Stimulated activated CD8-positive, alpha-beta memory T cell treated with anti-CD3 and anti-CD28 coated beads, Interleukin-4, amount 100 ng/mL, for 48 hours (primary cell): Measurements from ENCODE around the gene NCOA5.
A peak's percentile ranks its signal among the peaks of the same experiment; 100 is the strongest.
"Not testable (repeated sequence)": the region's sequence is repeated elsewhere in the genome, so short reads cannot be mapped to it uniquely, and the experiment has no call there.

ENCODE experiments used
- DNase-seq: peaks from one replicate; pipeline ENCODE4 v3.0.0-alpha.2; 2020

The NCOA5 gene

DNA sequence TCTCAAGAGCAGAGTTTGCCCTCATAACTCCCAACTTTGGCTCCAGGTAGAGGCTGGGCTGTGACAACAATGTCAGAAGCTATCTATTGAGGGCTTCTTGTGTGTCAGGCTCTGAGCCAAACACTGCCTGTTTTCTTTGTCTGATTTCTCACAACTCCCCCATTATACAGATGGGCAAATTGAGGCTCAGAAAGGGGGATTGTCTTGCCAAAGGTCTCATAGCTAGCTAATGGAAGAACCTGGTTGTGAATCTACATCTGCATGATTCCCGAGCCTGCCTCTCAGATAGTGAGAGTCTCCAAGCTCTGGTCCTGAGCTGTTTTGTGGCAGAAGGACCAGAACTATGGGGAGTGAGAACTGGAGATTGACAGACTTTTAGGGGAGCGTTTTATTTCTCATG is 29.8 kb upstream of the NCOA5 start:
- no peak for DNase-seq

DNA sequence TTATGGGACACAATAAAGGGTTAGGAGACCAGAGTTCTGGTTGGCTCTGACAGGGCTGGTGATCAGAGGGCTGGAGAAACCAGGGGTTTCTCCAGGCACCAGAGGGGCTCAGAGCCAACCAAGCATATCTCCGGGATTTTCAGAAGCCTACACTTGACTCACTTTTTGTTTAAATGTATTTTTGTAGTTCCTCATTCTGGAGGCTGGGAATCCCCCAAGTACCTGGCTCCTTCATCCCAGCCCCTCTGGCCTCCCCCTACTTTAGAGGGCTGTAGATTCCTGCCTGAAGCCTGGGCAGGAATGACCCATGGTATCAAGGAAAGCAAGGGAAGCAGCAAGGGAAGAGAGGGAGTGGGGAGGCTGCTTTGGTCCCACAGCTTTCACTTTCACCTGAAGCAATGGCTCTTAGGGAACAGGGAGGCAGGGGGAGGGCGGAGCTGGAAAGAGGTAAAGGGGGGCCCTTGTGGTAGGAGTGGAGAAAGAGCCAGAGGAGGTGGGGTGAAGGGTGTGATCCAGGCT is 29.3 kb upstream of the NCOA5 start:
- no peak for DNase-seq

DNA sequence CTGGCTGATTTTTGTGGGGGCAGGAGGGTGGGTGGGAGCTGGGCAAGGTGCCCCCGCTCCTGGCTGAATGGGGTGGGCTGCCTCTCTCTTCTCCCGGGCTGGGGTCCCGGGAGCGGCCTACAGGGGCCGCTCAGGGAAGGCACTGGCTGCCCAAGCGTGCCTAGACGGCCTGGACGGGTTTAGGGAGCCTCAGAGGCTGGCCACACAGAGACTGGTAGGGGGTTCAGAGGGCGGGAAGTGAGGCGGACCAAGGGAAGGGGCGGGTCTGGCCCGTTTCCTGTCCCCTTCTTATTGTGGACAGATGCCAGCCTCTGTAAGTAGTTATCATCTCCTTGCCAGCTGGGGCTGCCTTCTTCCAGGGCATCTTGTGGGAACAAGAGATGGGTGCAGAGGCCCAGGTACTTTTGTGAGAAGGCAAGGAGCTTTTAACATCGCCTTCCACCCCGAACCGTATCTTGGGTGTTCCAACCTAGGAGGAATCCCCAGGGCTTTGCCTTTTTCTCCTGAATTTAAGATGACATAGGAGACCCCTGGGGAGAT is 28.8 kb upstream of the NCOA5 start:
- no peak for DNase-seq

DNA sequence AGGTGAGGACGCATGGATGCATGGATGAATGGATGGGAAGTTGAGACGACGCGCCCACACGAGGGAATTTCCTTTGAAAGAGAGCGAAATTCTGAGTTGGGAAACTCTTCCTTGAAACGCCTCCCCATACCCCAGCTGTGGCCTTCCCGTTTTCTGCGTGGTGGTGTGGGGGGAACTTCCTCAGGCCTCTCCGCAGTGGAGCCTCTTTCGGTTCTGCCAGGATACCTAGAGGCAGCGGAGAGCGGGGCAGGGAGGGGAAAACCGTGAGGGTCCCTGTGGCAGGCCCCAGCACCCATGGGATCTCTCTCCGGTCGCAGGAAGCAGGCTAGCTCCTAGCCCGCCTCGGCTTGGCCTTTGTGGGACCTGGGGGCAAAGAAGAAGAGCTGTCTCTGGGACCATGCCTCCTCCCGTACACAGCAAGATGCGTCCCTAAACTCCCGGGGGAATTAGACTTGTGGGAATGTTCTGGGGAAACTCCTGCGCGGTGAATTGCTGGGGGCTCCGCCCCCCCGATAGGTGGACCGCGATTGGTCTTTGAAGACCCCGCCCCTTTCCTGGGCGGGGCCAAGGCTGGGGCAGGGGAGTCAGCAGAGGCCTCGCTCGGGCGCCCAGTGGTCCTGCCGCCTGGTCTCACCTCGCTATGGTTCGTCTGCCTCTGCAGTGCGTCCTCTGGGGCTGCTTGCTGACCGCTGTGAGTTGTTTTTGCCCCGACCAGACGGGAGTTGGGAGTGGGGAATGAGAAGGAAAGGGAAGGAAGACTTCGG is 28.1 kb upstream of the NCOA5 start, which contains the start of gene CD40:
CD40 (plus strand) TSS at position 611 of the 764 bp plus-strand sequence; CDS start at position 641, 30 bp downstream.
- DNase-seq: peak; percentile 77

DNA sequence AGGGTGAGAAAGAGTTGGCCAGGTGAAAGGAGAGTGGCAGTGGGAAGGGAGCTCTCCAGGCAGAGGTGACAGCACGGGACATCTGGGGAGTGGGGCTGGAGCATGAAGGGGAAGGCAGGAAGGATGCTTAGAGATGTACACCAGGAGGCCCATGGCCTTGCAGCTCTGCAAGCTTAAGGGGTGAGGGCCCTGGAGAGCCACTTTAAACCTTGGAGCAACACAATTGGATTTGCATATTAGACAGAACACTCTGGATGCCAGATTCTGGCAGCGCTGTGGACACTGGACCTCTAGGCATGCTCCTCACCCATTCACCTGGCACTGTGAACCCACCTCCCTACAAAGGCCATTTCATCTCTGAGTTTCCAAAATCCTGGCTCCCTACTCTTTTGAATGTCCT is 24.7 kb upstream of the NCOA5 start:
- no peak for DNase-seq

DNA sequence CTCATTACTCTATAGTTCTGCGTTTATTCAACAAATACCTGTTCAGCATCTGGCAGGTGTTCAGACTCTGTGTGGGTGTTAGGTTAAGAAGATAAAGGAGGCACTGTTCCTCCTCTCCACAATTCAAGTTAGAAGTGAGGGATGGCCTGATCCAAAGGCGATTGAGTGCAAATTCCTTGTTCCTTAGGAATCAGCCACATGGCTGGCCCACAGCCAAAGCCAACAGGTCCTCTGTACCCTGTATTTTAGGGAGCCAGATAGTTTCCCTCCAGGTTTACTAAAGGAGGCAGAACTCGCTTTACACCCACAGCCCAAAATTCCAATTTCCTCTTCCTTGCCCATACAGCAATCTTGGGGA is 23.3 kb upstream of the NCOA5 start:
- no peak for DNase-seq

DNA sequence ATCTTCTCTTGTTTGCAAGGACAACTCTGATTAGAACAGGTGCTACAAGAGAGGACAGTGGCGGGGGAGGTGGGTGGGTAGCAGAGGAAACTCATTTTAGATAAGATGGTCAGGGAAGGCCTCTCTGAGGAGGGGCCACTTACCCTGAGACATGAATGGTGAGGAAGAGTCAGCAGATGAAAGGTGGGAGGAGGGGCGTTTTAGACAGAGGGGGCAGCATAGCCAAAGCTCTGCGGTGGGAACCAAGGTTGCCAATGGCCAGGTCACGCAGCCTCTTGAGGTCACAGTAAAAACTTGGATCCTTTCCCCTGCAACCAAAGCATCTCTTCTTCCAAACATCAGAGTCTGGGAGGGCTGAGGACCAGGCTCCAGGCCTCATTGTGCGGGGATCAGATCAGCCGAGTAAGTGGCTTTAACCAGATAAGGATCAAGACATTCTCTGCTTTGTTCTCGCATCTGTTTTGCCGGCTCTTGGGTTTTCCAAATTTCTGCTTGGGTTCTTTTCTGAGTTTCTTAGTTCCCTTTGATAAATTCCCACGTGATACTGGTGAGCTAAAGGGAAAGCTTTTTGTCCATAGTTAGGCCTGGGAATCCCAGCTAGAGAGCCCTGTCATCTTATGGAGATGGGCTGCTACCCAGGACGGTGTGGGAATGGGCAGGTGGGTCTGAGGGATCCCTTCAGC is 22.8 kb upstream of the NCOA5 start:
- DNase-seq: no peak

DNA sequence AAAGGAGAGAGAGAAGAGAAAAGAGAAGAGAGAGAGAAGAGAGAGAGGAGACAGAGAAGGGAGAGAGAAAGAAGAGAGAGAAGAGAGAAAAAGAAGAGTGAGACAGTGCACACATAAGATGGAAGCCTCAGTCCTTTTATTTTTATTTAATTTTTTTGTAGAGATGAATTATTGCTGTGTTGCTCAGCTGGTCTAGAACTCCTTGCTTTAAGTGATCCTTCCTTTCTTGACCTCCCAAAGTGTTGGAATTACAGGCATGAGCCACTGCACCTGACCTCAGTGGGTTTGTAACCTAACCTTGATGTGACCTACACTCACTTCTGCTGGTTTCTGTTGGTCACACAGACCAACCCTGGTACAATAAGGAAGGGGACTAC is 22.1 kb upstream of the NCOA5 start:
- no peak for DNase-seq

DNA sequence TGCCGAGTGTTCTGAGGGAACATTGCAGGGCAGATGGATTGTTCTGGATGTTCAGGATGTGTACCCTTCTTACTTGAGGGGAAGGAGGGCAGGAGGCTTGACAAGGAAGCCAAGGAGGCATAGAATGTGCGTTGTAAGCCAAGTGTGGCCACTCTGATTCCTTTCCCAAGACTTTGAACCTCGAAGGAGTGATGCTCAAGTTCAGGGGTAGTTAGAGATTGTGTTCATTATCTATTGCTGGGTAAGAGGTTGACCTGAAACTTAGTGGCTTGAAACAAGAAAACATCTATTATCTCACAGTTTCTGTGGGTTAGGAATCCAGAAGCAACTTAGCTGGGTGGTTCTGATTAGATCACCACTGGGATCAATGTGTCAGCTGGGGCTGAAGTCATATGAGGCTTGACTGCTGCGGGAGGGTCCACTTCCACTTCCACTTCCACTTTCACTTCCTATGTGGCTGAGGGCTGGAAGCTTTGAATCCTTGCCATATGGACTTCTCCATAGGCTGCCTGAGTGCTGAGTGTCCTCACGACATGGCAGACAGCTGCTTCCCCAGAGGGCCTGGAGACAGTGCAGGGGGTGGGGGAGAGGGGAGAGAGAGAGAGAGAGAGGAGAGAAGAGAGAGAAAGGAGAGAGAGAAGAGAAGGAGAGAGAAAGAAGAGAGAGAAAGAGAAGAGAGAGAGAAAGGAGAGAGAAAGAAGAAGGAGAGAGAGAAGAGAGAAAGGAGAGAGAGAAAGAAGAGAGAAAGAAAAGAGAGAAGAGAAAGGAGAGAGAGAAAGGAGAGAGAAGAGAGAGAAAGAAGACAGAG is 21.5 kb upstream of the NCOA5 start:
- DNase-seq: peak; percentile 43

DNA sequence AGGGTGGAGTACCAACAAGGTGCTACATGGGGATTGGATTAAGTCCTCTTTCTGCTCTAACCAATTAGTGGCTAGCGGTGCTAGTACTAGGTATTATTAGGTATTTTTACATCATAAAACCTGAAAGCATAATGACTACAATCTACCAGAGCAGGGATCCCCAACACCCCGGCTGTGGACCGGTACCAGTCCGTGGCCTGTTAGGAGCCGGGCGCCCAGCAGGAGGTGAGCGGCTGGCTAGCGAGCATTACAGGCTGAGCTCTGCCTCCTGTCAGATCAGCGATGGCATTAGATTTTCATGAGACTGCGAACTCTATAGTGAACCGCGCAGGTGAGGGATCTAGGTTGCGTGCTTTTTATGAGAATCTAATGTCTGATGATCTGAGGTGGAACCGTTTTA is 19.2 kb upstream of the NCOA5 start:
- DNase-seq: no peak

DNA sequence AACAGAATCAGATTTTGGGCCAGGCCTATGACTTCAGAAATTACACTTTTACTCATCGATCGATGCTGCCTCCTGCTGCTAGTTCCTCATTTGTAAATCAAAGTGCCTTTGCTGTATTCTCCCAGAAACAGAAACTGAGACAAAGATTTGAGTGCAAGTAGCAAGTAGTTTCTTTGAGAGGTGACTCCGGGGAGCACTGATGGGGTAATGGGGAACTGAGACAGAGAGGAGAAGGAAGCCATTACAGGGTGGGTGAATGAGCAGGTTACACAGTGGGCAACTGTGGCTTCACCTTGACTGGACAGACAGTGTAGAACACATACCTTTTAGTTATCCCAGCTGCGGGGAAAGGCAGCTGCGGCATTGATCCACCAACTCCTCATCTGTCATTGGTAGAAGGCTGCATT is 18.7 kb upstream of the NCOA5 start:
- no peak for DNase-seq

DNA sequence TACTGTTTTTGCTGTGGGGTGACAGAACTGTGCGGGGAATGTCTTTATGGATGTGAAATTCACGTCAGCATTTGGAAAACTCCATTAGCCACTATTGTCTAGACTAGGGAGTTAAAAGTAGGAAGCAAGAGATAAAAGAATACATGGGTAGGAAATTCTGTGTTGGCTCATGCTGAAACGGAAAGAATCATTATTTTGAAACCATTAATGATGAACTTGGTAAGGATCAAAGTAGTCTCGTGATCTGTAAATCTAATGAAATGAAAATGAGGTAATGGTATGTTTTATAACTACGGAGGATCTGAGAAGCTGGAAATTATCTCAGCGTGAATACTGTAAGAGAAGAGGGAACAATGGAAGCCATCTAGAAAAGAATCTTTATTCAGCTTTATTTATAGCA is 17.3 kb upstream of the NCOA5 start:
- DNase-seq: no peak

DNA sequence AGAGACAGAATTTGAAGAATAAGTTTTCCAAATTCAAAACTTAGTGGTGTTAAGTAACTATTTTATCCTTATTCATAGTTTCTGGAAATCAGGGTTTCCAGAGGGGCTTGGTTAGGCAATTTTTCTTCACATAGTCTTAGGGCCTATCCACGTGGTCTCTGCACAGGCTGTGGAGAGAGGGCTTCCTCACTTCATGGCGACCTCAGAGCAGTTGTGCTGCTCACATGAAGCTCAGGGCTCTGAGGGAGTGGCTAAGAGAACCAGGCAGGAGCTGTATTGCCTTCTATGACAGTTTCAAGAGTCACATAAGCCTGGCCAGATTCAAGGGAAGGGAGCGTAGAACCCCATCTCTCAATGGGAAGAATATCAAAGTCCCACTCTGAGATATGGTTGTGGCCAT is 14.5 kb upstream of the NCOA5 start:
- no peak for DNase-seq

DNA sequence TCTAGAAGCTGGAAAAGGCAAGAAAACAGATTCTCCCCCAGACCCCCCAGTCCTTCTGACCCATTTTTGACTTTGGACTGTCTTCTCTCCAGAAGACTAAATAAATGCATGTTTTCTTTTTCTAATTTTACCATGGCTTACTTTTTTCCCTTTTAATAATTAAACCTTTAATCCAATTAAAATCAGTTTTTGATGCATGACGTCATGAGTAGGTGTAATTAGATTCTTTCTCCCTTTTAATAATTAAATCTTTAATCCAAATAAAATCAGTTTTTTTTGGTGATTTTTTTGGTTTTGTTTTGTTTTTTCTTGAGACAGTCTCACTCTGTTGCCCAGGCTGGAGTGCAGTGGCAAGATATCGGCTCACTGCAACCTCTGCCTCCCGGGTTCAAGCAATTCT is 13.2 kb upstream of the NCOA5 start:
- no peak for DNase-seq

DNA sequence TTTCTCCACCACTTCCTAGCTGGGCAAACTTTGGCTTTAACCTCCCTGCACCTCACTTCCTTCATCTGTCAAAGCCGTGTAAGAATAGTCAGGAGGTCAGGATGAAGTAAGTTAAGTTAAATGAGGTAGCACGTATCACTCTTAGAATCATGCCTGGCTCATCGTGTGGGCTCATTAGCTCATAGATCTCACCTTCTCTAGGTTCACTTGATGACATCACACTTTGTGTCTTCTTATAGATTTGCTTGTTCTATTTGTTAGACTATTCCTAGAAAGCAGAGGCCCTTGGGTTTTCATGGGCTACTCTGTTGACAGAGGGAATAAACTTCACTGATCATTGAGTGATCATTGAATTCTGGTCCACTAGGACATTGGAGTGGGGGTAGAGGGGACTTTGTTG is 12.2 kb upstream of the NCOA5 start:
- no peak for DNase-seq

DNA sequence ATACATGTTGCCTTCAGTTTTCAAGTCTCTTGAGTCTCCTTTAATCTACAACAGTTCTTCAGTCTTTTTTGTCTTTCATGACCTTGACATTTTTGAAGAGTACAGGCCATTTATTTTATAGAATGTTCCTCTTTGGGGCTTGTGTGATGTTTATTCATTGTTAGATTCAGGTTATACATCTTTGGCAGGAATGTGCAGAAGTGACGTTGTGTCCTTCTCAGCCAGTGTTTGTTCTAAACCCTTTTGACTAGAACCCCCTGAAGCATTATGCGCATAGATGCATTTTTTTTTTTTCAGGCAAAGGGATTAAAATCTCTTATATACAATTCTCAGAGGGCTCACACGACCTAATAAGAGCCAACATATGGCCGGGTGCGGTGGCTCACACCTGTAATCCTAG is 11.2 kb upstream of the NCOA5 start:
- DNase-seq: no peak

DNA sequence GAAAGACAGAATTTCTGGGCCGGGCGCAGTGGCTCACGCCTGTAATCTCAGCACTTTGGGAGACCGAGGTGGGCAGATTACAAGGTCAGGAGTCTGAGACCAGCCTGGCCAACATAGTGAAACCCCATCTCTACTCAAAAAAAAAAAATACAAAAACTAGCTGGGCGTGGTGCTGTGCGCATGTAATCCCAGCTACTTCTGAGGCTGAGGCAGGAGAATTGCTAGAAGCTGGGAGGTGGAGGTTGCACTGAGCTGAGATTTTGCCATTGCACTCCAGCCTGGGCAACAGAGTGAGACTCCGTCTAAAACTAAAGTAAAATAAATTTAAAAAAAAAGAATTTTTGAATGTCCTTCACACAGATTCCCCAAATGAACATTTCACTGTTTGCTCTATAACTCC is 10.7 kb upstream of the NCOA5 start:
- not testable (repeated sequence) for DNase-seq

DNA sequence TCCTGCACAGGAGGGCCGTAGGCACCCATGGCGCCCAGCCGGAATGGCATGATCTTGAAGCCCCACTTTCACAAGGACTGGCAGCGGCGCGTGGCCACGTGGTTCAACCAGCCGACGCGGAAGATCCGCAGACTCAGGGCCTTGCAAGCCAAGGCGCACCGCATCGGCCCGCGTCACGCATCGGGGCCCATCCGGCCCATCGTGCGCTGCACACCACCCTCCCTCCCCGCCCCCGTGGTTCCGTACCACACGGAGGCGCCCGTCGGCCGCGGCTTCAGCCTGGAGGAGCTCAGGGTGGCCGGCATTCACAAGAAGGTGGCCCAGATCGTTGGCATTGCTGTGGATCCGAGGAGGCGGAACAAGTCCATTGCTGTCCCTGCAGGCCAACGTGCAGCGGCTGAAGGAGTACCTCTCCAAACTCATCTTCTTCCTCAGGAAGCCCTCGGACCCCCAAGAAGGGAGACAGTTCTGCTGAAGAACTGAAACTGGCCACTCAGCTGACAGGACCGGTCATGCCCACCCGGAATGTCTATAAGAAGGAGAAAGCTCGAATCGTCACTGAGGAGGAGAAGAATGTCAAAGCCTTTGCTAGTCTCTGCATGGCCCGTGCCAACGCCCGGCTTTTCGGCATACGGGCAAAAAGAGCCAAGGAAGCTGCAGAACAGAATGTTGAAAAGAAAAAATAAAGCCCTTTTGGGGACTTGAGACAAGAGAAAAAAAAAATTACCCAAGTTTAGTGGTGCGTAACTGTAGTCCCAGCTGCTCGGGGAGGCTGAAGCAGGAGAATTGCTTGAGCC is 9.9 kb upstream of the NCOA5 start:
- no peak for DNase-seq

DNA sequence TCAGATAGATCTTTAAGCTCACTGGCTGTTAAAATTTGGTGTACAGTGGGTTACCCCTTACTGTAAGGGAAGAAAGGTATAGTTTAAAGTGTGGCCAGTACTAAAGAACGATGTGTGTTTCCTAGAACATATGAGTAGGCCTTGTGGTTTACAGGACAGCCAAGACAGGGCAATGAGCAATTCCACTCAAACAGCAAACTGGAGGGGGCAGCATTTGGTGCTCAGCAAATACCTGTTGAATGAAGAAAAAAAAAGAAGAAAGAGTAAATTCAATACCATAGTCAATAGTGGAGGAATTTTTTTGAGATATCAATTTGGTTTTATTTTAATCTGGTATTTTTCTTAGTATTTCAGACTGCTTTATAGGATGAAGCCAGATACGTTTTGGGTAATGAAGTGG is 3.8 kb upstream of the NCOA5 start:
- no peak for DNase-seq

DNA sequence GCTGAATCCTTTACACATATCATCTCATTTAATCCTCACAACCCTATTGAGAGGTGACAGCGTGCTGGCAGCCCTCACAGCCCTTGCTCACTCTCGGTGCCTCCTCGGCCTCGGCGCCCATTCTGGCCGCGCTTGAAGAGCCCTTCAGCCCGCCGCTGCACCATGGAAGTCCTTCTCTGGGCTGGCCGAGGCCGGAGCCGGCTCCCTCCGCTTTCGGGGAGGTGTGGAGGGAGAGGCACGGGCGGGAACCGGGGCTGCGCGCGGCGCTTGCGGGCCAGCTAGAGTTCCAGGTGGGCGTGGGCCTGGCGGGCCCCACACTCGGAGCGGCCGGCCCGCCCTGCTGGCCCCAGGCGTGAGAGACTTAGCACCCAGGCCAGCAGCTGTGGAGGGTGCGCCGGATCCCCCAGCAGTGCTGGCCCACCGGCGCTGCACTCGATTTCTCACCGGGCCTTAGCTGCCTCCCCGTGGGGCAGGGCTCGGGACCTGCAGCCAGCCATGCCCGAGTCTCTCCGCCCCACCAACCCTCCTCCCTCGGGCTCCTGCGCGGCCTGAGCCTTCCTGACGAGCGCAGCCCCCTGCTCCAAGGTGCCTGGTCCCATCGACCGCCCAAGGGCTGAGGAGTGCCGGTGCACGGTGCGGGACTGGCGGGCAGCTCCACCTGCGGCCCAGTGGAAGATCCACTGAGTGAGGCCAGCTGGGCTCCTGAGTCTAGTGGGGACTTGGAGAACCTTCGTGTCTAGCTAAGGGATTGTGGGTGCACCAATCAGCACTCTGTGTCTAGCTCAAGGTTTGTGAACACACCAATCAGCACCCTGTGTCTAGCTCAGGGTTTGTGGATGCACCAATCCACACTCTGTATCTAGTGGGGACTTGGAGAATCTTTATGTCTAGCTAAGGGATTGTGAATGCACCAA is 2.1 kb upstream of the NCOA5 start:
- DNase-seq: not testable (repeated sequence)

DNA sequence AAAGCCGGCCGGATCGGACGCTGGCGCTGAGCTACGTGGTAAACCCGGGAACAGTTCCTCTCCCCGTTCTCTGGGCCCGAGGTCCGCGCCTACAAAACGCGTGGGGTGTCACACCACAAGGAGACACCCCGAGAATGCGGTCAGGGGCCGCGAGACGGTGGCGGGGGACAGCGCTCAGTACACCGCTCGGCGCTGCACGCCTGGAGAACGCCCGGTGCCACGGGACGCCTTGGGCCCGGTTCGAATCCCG is 670 bp downstream of the NCOA5 start:
- DNase-seq: peak; percentile 72
